ENCODE measurements around the gene MZB1. TPM values are rescaled to one million over a fixed set of nuclear protein-coding genes. Genes with fewer than 3 reads are reported as not detected.

The MZB1 gene
- polyA plus RNA-seq, 4 donors: 0.19 to 1.3 (median 0.60) TPM

DNA sequence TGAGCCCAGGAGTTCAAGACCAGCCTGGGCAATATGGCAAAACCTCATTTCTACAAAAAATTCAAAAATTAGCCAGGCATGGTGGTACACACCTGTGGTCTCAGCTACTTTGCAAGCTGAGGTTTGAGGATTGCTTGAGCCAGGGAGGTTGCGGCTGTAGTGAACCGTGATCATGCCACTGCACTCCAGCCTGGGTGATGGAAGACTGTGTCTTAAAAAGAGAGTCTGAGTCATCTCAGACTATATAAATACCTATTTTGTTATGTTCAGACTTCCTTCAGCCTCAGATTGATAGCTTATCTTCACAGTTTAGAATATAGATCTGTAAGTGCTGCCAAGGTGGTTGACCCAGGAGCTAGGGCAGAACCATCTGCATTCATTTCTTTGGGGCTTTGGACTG, 49.7 kb downstream of the MZB1 start:
- DNase-seq (ENCODE audit: low read depth in 4 of 4, low spot score in 2 of 4): no peak

Other genes starting within 250 kb of the MZB1 start
- 10 to 100 TPM; 43.7 to 55.8 (median 50.1) TPM for gene SIL1, start 191.5 kb downstream of the MZB1 start, polyA plus RNA-seq (ENCODE audit: insufficient read length in 4 of 4)
- gene MATR3, start 96.2 kb downstream of the MZB1 start, polyA plus RNA-seq (ENCODE audit: insufficient read length in 4 of 4): 100 to 1,000 TPM; 585 to 769 (median 664) TPM
- 100 to 1,000 TPM; 152 to 194 (median 167) TPM for gene PAIP2, start 48.1 kb downstream of the MZB1 start, polyA plus RNA-seq (ENCODE audit: insufficient read length in 4 of 4)
- 10 to 100 TPM; 10.1 to 20.7 (median 14.5) TPM for gene SLC23A1, start 6.6 kb downstream of the MZB1 start, polyA plus RNA-seq (ENCODE audit: insufficient read length in 4 of 4)
- gene PROB1, start 5.2 kb upstream of the MZB1 start, polyA plus RNA-seq (ENCODE audit: insufficient read length in 4 of 4): 1 to 10 TPM; 1.7 to 3.5 (median 3.0) TPM
- 10 to 100 TPM; 13.1 to 17.1 (median 14.0) TPM for gene SPATA24, start 14.2 kb upstream of the MZB1 start, polyA plus RNA-seq (ENCODE audit: insufficient read length in 4 of 4)
- gene DNAJC18, start 49.6 kb upstream of the MZB1 start, polyA plus RNA-seq (ENCODE audit: insufficient read length in 4 of 4): 10 to 100 TPM; 21.5 to 29.7 (median 28.3) TPM
- gene ECSCR, start 72.8 kb upstream of the MZB1 start, polyA plus RNA-seq (ENCODE audit: insufficient read length in 4 of 4): 10 to 100 TPM; 20.3 to 30.4 (median 23.9) TPM
- under 1 TPM in 1 of 4 donors, not detected in 3; 0.03 TPM for gene SMIM33, start 81.1 kb upstream of the MZB1 start, polyA plus RNA-seq (ENCODE audit: insufficient read length in 4 of 4)
- gene STING1, start 92.8 kb upstream of the MZB1 start, polyA plus RNA-seq (ENCODE audit: insufficient read length in 4 of 4): 10 to 100 TPM; 29.7 to 37.1 (median 34.6) TPM
- gene UBE2D2, start 171.4 kb upstream of the MZB1 start, polyA plus RNA-seq (ENCODE audit: insufficient read length in 4 of 4): 100 to 1,000 TPM; 140 to 182 (median 155) TPM